Measurements from ENCODE around the gene DNAJC7.
A peak's percentile ranks its signal among the peaks of the same experiment; 100 is the strongest.
"Not testable (repeated sequence)": the region's sequence is repeated elsewhere in the genome, so short reads cannot be mapped to it uniquely, and the experiment has no call there.

The DNAJC7 gene

GRCh38 chr17:42026857-42027589 lies 9.8 kb upstream of the DNAJC7 start:
- no peak overlapping the region for H3K27ac Mint-ChIP-seq
- H3K36me3 Mint-ChIP-seq: peaks cover 28% of the 10 kb centered on the region
- ATAC-seq (no peak), DNase-seq (ENCODE audit: low spot score in 2 of 2) (no peak)
- peaks cover 18% of the 10 kb centered on the region for H3K4me1 Mint-ChIP-seq
- H3K4me3 Mint-ChIP-seq: no peak overlapping the region
- no peaks in the 10 kb centered on the region for H3K9me3 Mint-ChIP-seq

GRCh38 chr17:42025936-42026335 lies 8.7 kb upstream of the DNAJC7 start:
- ATAC-seq: no peak
- H3K4me1 Mint-ChIP-seq: peaks cover 27% of the 10 kb centered on the region

GRCh38 chr17:42025191-42025579 lies 7.9 kb upstream of the DNAJC7 start:
- peak overlapping the region; percentile 91 for H3K27ac Mint-ChIP-seq
- no peak for DNase-seq (ENCODE audit: low spot score in 2 of 2)
- H3K4me1 Mint-ChIP-seq: peaks cover 34% of the 10 kb centered on the region
- ATAC-seq: no peak
- H3K4me3 Mint-ChIP-seq: peak overlapping the region; percentile 45
- H3K36me3 Mint-ChIP-seq: peaks cover 30% of the 10 kb centered on the region
- no peaks in the 10 kb centered on the region for H3K9me3 Mint-ChIP-seq

More at GRCh38 chr17:42025936-42026335, 8.7 kb upstream of the DNAJC7 start:
- Mint-ChIP-seq H3K27ac (peak overlapping the region; percentile 80), H3K9me3 (no peaks in the 10 kb centered on the region), H3K36me3 (peaks cover 30% of the 10 kb centered on the region), H3K4me3 (no peak overlapping the region)
- no peak for DNase-seq (ENCODE audit: low spot score in 2 of 2)

GRCh38 chr17:42023524-42024349 lies 6.5 kb upstream of the DNAJC7 start:
- Mint-ChIP-seq H3K4me3 (no peak overlapping the region), H3K9me3 (peaks cover 2% of the 10 kb centered on the region), H3K27ac (no peak overlapping the region), H3K36me3 (peaks cover 30% of the 10 kb centered on the region), H3K4me1 (peaks cover 44% of the 10 kb centered on the region)
- no peak for DNase-seq (ENCODE audit: low spot score in 2 of 2)
- no peak for ATAC-seq

GRCh38 chr17:42020845-42021244 lies 3.6 kb upstream of the DNAJC7 start:
- Mint-ChIP-seq H3K4me1 (peaks cover 54% of the 10 kb centered on the region), H3K4me3 (peak overlapping the region; percentile 93), H3K36me3 (peaks cover 46% of the 10 kb centered on the region), H3K27ac (peak overlapping the region; percentile 84)
- not testable (repeated sequence) for DNase-seq (ENCODE audit: low spot score in 2 of 2); ATAC-seq; H3K9me3 Mint-ChIP-seq

- peak; percentile 90 to 95 for DNase-seq (ENCODE audit: low spot score in 2 of 2)
- Mint-ChIP-seq H3K9me3 (peaks cover 2% of the 10 kb centered on the region), H3K4me3 (peak within 1 kb of the TSS; percentile 93), H3K4me1 (peaks cover 60% of the 10 kb centered on the region), H3K36me3 (peaks cover 50% of the 10 kb centered on the region), H3K27ac (peak within 1 kb of the TSS; percentile 84)
- peak; percentile 83 for ATAC-seq
Observed at GRCh38 chr17:42019509-42020404, 2.5 kb upstream of the DNAJC7 start, which contains the start of gene NKIRAS2. Gene NKIRAS2, plus strand, starts transcription at chr17:42020090. Its CDS starts 1,488 bp downstream, at chr17:42021578.

- Mint-ChIP-seq H3K9me3 (peaks cover 2% of the 10 kb centered on the region), H3K27ac (peak overlapping the region; percentile 84), H3K36me3 (peaks cover 51% of the 10 kb centered on the region), H3K4me3 (peak overlapping the region; percentile 93), H3K4me1 (peaks cover 57% of the 10 kb centered on the region)
- no peak for ATAC-seq
- no peak for DNase-seq (ENCODE audit: low spot score in 2 of 2)
Observed at GRCh38 chr17:42018988-42019387, 1.7 kb upstream of the DNAJC7 start.

- peaks cover 48% of the 10 kb centered on the region for H3K36me3 Mint-ChIP-seq
- no peak for ATAC-seq
Observed at GRCh38 chr17:42018339-42018738, 1.1 kb upstream of the DNAJC7 start.

GRCh38 chr17:42017866-42018200 lies 594 bp upstream of the DNAJC7 start:
- DNase-seq (ENCODE audit: low spot score in 2 of 2) (no peak), ATAC-seq (peak; percentile 27)
- Mint-ChIP-seq H3K9me3 (peaks cover 2% of the 10 kb centered on the region), H3K4me1 (peaks cover 66% of the 10 kb centered on the region), H3K27ac (peak overlapping the region; percentile 98), H3K4me3 (peak overlapping the region; percentile 93), H3K36me3 (peaks cover 46% of the 10 kb centered on the region)

More at GRCh38 chr17:42018339-42018738, 1.1 kb upstream of the DNAJC7 start:
- Mint-ChIP-seq H3K4me3 (peak overlapping the region; percentile 93), H3K9me3 (peaks cover 2% of the 10 kb centered on the region), H3K27ac (peak overlapping the region; percentile 98), H3K4me1 (peaks cover 61% of the 10 kb centered on the region)
- DNase-seq (ENCODE audit: low spot score in 2 of 2): no peak

- Mint-ChIP-seq H3K36me3 (peaks cover 39% of the 10 kb centered on the region), H3K27ac (peak overlapping the region; percentile 98)
- DNase-seq (ENCODE audit: low spot score in 2 of 2): no peak
Observed at GRCh38 chr17:42016411-42016831, 818 bp downstream of the DNAJC7 start.

GRCh38 chr17:42013740-42014139 lies 3.5 kb downstream of the DNAJC7 start:
- H3K9me3 Mint-ChIP-seq; H3K4me3 Mint-ChIP-seq; ATAC-seq; DNase-seq (ENCODE audit: low spot score in 2 of 2): not testable (repeated sequence)
- Mint-ChIP-seq H3K27ac (peak overlapping the region; percentile 17), H3K4me1 (peaks cover 70% of the 10 kb centered on the region), H3K36me3 (peaks cover 53% of the 10 kb centered on the region)

More at GRCh38 chr17:42016411-42016831, 818 bp downstream of the DNAJC7 start:
- Mint-ChIP-seq H3K9me3 (peaks cover 2% of the 10 kb centered on the region), H3K4me1 (peaks cover 69% of the 10 kb centered on the region), H3K4me3 (peak overlapping the region; percentile 93)
- no peak for ATAC-seq

GRCh38 chr17:42012363-42012762 lies 4.9 kb downstream of the DNAJC7 start:
- not testable (repeated sequence) for ATAC-seq; DNase-seq (ENCODE audit: low spot score in 2 of 2); H3K9me3 Mint-ChIP-seq; H3K4me3 Mint-ChIP-seq
- Mint-ChIP-seq H3K27ac (peak overlapping the region; percentile 17), H3K4me1 (peaks cover 58% of the 10 kb centered on the region), H3K36me3 (peaks cover 53% of the 10 kb centered on the region)

GRCh38 chr17:42010898-42011516 lies 6.2 kb downstream of the DNAJC7 start:
- Mint-ChIP-seq H3K36me3 (peaks cover 47% of the 10 kb centered on the region), H3K27ac (peak overlapping the region; percentile 44), H3K4me1 (peaks cover 61% of the 10 kb centered on the region), H3K9me3 (no peaks in the 10 kb centered on the region), H3K4me3 (no peak overlapping the region)
- no peak for ATAC-seq
- no peak for DNase-seq (ENCODE audit: low spot score in 2 of 2)

GRCh38 chr17:42010266-42010680 lies 7.0 kb downstream of the DNAJC7 start:
- not testable (repeated sequence) for ATAC-seq; H3K4me3 Mint-ChIP-seq; H3K9me3 Mint-ChIP-seq; DNase-seq (ENCODE audit: low spot score in 2 of 2)
- H3K27ac Mint-ChIP-seq: peak overlapping the region; percentile 44
- peaks cover 43% of the 10 kb centered on the region for H3K36me3 Mint-ChIP-seq
- peaks cover 57% of the 10 kb centered on the region for H3K4me1 Mint-ChIP-seq

All from stimulated activated effector memory CD8-positive, alpha-beta T cell treated with anti-CD3 and anti-CD28 coated beads, Interleukin-12 subunit alpha, Interleukin-12 subunit beta, amount 100 ng/mL, for 72 hours (primary cell).